GM18526 (cell line): ENCODE data around the gene DYNLT4.
A peak's percentile ranks its signal among the peaks of the same experiment; 100 is the strongest.

Experiments used
- POLR2A ChIP-seq: IDR thresholded peaks from 3 replicates; pipeline ENCODE4 v1.6.1; 2011; ENCODE audit not compliant: insufficient read length; ENCODE audit errors: extremely low read depth

Gene DYNLT4

DNA sequence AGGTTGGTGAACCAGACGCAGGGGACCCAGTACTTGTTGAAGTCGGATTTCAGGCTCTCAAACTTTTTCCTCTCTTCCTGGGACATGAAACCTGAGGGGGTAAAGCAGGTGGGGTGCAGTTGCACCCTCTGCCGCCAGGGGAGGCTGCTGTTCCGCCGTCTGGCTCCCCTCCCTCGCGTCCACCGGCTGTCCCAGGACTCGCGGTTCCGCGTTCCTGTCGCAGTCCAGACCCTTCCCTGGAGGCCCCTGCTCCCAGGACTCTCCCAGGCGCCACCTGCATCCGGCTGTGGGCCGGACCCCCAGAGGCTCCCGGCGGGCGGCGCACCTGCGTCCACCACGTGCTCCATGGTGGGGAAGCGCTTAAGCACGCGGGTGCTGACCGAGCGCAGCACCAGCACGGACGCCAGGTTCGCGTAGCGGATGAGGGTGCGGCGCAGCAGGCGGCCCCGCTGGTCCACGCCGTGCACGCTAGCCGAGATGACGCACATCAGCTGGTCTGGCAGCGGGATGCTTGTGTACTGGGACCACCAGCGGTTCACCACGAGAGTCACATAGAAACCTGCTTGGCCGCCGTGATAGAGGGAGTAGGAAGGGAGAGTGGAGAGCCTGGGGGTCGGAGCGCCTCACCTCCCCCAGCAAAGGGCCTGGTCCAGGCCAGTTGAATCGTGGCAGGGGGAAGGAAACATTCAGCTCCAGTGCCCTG, 20.9 kb downstream of the DYNLT4 start:
- no peak for TF ChIP-seq POLR2A

- TF ChIP-seq POLR2A = no peak
Measured at GRCh38 chr1:44785501-44786137, 21.5 kb downstream of the DYNLT4 start.

DNA sequence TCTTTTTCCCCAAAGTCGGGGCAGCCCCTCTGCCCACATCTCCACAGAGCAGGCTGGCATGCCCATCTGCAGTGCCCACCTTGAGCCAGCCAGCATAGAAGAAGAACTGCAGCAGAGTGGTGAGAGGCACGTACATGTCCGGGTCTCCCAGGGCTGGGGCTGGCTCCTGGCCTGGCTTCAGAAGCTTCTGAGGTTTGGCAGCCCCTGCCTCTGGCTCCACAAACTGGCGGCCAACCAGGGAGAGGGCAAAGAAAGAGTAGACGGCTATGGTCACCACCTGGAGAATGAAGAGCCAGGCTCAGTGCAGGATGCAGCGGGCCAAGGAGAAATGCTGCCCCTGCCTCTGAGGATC, 22.1 kb downstream of the DYNLT4 start:
- no peak for TF ChIP-seq POLR2A

DNA sequence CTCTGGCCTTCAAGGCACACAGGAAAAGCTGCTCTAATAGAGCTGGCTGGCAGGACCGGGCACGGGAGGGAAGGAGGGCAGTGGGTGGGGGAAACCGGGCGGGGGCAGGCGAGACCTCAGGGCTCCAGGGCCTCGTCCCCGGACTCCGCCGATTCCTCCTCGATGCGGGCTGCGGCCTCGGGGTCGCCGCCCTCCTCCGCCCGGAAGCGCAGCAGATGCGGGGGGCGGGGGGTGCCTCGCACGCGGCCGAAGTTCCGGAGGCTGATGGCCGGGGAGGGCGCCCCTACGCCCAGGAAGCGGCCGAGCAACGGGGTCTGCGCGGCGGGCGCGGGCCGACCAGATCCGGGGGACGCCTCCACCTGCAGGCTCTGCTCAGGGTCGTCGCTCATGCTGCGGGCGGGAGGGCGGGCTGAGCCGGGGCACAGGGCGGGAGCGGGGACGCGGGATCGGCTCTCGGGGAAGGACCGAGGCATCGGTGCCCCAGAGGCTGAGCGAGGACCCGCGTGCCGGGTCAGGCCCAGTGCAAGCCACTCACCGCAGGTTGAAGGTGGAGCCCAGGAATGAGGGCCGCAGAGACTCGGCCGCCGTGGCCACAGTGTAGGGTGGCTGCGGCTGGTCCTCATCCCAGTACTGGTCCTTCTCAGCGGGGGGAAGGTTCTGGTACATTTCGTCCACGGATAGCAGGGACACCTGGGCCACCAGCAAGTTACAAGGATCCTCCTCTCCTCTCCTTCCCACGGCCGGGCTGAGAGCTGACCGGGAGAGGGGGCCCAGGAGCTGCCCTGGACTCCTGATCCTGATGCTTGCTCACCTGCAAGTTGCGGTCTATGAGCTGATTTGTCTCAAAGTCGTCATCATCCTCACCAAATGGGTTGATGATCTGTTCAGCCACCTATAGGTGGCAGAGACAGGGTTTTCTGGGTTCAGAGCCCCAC, 22.8 kb downstream of the DYNLT4 start:
- peak; percentile 16 for TF ChIP-seq POLR2A

GRCh38 chr1:44783697-44784093, 23.5 kb downstream of the DYNLT4 start:
- no peak for TF ChIP-seq POLR2A

DNA sequence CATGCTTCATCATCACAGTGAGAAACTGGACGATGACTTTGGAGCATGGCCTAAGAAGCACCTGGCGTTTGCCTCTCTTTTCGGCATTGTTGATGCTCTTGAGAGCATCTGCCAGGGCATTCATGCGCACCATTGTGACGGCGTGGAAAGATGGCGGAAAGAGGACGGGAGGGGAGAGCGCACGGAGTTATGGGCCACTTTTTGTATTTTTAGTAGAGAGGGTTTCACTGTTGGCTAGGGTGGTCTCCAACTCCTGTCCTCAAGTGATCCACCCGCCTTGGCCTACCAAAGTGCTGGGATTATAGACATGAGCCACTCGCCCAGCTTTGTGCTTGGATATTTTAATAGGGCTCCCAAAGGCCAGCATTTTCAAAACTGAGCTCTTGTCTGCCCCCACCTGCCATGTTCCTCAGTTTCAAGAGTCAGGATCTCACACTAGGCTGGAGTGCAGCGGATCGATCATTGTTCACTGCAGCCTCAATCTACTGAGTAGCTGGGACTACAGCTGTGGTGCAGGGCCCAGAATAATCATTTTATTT, 26.5 kb downstream of the DYNLT4 start:
- TF ChIP-seq POLR2A = no peak

- TF ChIP-seq POLR2A = no peak
Measured at GRCh38 chr1:44778705-44779576, 28.2 kb downstream of the DYNLT4 start.

- TF ChIP-seq POLR2A = no peak
Measured at GRCh38 chr1:44777969-44778635, 29.0 kb downstream of the DYNLT4 start.

GRCh38 chr1:44777547-44777946, 29.6 kb downstream of the DYNLT4 start:
- no peak for TF ChIP-seq POLR2A

- TF ChIP-seq POLR2A = no peak
Measured at GRCh38 chr1:44776730-44777068, 30.5 kb downstream of the DYNLT4 start.

GRCh38 chr1:44775930-44776729, 31.0 kb downstream of the DYNLT4 start:
- no peak for TF ChIP-seq POLR2A

DNA sequence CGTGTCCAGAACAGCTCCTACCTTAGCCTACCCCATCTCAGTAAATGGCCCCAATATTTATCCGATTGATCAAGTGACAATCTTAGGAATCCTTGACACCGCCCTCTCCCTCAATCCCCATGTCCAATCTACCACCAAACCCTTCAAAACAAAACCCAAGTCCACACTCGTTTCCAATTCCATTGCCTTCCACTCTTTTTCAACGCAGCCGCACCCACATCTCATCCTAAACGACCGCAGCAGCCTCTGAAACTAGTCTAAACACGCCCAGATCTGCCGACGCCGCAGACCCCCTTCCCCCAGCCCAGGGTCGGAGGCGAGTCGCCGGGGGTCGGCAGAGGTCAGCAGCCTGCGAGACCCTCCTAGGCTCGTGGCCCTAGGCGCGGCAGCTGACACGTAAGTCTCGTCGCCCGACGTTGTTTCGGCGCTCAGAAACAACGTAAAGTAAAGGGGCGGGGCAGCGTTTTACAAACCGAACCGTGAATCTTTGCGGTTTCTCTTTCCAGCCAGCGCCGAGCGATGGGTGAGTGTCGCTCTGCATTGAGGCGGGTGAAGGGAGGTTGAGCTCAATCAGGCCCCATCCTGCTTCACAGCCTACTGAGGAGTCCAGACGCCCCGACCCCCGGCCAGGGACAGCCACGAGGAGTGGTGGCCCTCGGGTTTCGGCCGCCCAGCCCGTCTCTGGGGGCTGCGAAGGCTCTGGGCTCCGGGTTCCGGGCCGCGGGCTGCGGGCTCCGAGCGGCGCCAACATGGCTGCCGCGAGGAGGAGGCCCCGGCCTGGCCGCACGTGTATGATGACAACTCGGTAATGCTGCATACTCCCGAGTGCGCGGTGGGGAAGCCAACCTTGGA, 31.8 kb downstream of the DYNLT4 start, which contains the start of gene RPS8:
Gene RPS8, plus strand, starts transcription at position 463 of the 852 bp plus-strand sequence. Its CDS starts 57 bp downstream, at position 520.
- TF ChIP-seq POLR2A = peak; percentile 99
